NCI-H1417 (cell line): ENCODE data around the gene ZNF207.
"Not testable (repeated sequence)": the region's sequence is repeated elsewhere in the genome, so short reads cannot be mapped to it uniquely, and the experiment has no call there.

ENCODE experiments used
- DNase-seq, 3 experiments: peaks; one replicate each; lab custom pipeline; 2025; lab: John Stamatoyannopoulos, UW

ZNF207 gene

GRCh38 chr17:32349854-32350665 lies at the start of gene ZNF207:
Gene ZNF207 (plus strand): TSS chr17:32350157. CDS start chr17:32350286, 129 bp downstream.
- DNase-seq, result peak; percentile 94 to 98 (median 96)

- DNase-seq, result peak in 1 of 3 experiments; percentile 6
Observed at GRCh38 chr17:32302037-32302436, 47.9 kb upstream of the ZNF207 start.

- peak in 1 of 3 experiments; percentile 38 for DNase-seq
Observed at GRCh38 chr17:32302860-32303649, 46.9 kb upstream of the ZNF207 start.

GRCh38 chr17:32303781-32304288 lies 46.1 kb upstream of the ZNF207 start:
- DNase-seq, result peak in 2 of 3 experiments; percentile 18 to 44

- no peak for DNase-seq
Observed at GRCh38 chr17:32305049-32305448, 44.9 kb upstream of the ZNF207 start.

GRCh38 chr17:32307658-32308057 lies 42.3 kb upstream of the ZNF207 start:
- DNase-seq, result peak in 1 of 3 experiments; percentile 10

GRCh38 chr17:32311028-32311536 lies 38.9 kb upstream of the ZNF207 start:
- DNase-seq, result no peak

GRCh38 chr17:32314636-32315035 lies 35.3 kb upstream of the ZNF207 start:
- no peak for DNase-seq

GRCh38 chr17:32315171-32315570 lies 34.8 kb upstream of the ZNF207 start:
- DNase-seq, result peak; percentile 7 to 63 (median 28)

- not testable (repeated sequence) for DNase-seq
Observed at GRCh38 chr17:32316653-32317052, 33.3 kb upstream of the ZNF207 start.

- DNase-seq, result no peak
Observed at GRCh38 chr17:32317353-32317752, 32.6 kb upstream of the ZNF207 start.

GRCh38 chr17:32318071-32318470 lies 31.9 kb upstream of the ZNF207 start:
- no peak for DNase-seq

- DNase-seq, result peak; percentile 55 to 71 (median 71)
Observed at GRCh38 chr17:32319548-32319905, 30.4 kb upstream of the ZNF207 start.

- DNase-seq, result not testable (repeated sequence)
Observed at GRCh38 chr17:32320080-32320479, 29.9 kb upstream of the ZNF207 start.

- DNase-seq, result no peak
Observed at GRCh38 chr17:32320847-32321246, 29.1 kb upstream of the ZNF207 start.

- no peak for DNase-seq
Observed at GRCh38 chr17:32323046-32323445, 26.9 kb upstream of the ZNF207 start.

GRCh38 chr17:32323811-32324491 lies 26.0 kb upstream of the ZNF207 start:
- peak in 1 of 3 experiments; percentile 11 for DNase-seq

- DNase-seq, result no peak
Observed at GRCh38 chr17:32327911-32328310, 22.0 kb upstream of the ZNF207 start.

GRCh38 chr17:32330147-32330546 lies 19.8 kb upstream of the ZNF207 start:
- DNase-seq, result no peak

- DNase-seq, result no peak
Observed at GRCh38 chr17:32331243-32332040, 18.5 kb upstream of the ZNF207 start.

GRCh38 chr17:32333187-32333586 lies 16.8 kb upstream of the ZNF207 start:
- DNase-seq, result no peak
